DMS 273 (cell line): ENCODE results near the gene TMEM174.

Source experiments
- DNase-seq: peaks from one replicate; lab custom pipeline; 2025; ENCODE audit not compliant: unreplicated experiment; lab: John Stamatoyannopoulos, UW

The TMEM174 gene

GRCh38 chr5:73153513-73153912, 19.5 kb upstream of the TMEM174 start:
- DNase-seq, result no peak

GRCh38 chr5:73154208-73155006, 18.6 kb upstream of the TMEM174 start:
- no peak for DNase-seq

GRCh38 chr5:73155271-73156222, 17.4 kb upstream of the TMEM174 start:
- DNase-seq, result no peak

GRCh38 chr5:73157414-73158303, 15.3 kb upstream of the TMEM174 start:
- no peak for DNase-seq

- no peak for DNase-seq
Measured at GRCh38 chr5:73158313-73158712, 14.7 kb upstream of the TMEM174 start.

GRCh38 chr5:73160239-73160671, 12.7 kb upstream of the TMEM174 start:
- no peak for DNase-seq

- peak; percentile 52 for DNase-seq
Measured at GRCh38 chr5:73170522-73170921, 2.5 kb upstream of the TMEM174 start.

- no peak for DNase-seq
Measured at GRCh38 chr5:73171495-73171894, 1.5 kb upstream of the TMEM174 start.

GRCh38 chr5:73174100-73174815, 1.3 kb downstream of the TMEM174 start:
- peak; percentile 10 for DNase-seq

GRCh38 chr5:73176250-73176649, 3.3 kb downstream of the TMEM174 start:
- DNase-seq, result no peak

- no peak for DNase-seq
Measured at GRCh38 chr5:73178265-73178664, 5.3 kb downstream of the TMEM174 start.

- DNase-seq, result no peak
Measured at GRCh38 chr5:73179730-73180129, 6.7 kb downstream of the TMEM174 start.

- DNase-seq, result no peak
Measured at GRCh38 chr5:73180566-73180965, 7.6 kb downstream of the TMEM174 start.

GRCh38 chr5:73182307-73182706, 9.3 kb downstream of the TMEM174 start:
- DNase-seq, result no peak

GRCh38 chr5:73183000-73183399, 10.0 kb downstream of the TMEM174 start:
- DNase-seq, result no peak

GRCh38 chr5:73183481-73183891, 10.5 kb downstream of the TMEM174 start:
- DNase-seq, result no peak

GRCh38 chr5:73186976-73187375, 14.0 kb downstream of the TMEM174 start:
- no peak for DNase-seq

GRCh38 chr5:73188764-73189531, 16.0 kb downstream of the TMEM174 start:
- peak; percentile 84 for DNase-seq

- DNase-seq, result peak; percentile 82
Measured at GRCh38 chr5:73189871-73190376, 16.9 kb downstream of the TMEM174 start.
